GM06990 (cell line): ENCODE measurements around the gene SGCG.

ENCODE experiments used
- DNase-seq: peaks from one replicate; pipeline ENCODE4 v3.0.0-alpha.2; 2011; ENCODE audit not compliant: insufficient read length; ENCODE audit errors: extremely low read depth
- H3K27me3 ChIP-seq: replicated peaks from 2 replicates; pipeline ENCODE4 v1.6.0; 2011; ENCODE audit warnings: low read length; ENCODE audit not compliant: control insufficient read depth, insufficient read depth
- H3K36me3 ChIP-seq: 2 replicates; pipeline ENCODE4 v1.5.1; 2011; ENCODE audit warnings: low read length; ENCODE audit not compliant: control insufficient read depth, insufficient read depth
- H3K4me3 ChIP-seq: replicated peaks from 2 replicates; pipeline ENCODE4 v1.5.1; 2011; ENCODE audit warnings: low read depth, mild to moderate bottlenecking, control low read depth, low read length
- TF ChIP-seq, protein P1 (sequence below): IDR thresholded peaks from 2 replicates; pipeline ENCODE4 v1.5.1; 2011; ENCODE audit warnings: low read length, control low read depth, mild to moderate bottlenecking, inconsistent platforms; ENCODE audit not compliant: insufficient read depth, poor library complexity, severe bottlenecking

The SGCG gene

DNA sequence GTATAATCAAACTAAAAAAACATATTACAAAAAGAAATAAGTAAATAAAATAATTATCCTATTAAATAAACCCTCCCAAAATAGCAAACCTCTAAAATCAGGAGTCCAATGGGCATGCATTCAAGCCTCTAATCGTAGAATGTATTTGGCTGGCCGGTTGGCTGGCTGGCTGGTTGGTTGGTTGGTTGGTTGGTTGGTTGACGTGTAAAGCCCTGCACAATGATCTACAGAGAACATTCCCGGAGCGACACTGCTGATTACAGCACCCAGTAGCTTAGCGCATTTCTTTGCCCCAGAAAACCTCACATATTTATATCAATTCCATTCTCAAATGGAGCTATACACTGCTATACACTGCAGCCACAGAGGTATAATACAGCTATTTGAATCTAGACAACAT is 187.1 kb downstream of the SGCG start:
- no peak for DNase-seq
- Histone ChIP-seq H3K27me3 (no peaks in the 10 kb centered on the region), H3K4me3 (no peak overlapping the region), H3K36me3 (peaks cover 16% of the 10 kb centered on the region)
- TF ChIP-seq, protein P1, sequence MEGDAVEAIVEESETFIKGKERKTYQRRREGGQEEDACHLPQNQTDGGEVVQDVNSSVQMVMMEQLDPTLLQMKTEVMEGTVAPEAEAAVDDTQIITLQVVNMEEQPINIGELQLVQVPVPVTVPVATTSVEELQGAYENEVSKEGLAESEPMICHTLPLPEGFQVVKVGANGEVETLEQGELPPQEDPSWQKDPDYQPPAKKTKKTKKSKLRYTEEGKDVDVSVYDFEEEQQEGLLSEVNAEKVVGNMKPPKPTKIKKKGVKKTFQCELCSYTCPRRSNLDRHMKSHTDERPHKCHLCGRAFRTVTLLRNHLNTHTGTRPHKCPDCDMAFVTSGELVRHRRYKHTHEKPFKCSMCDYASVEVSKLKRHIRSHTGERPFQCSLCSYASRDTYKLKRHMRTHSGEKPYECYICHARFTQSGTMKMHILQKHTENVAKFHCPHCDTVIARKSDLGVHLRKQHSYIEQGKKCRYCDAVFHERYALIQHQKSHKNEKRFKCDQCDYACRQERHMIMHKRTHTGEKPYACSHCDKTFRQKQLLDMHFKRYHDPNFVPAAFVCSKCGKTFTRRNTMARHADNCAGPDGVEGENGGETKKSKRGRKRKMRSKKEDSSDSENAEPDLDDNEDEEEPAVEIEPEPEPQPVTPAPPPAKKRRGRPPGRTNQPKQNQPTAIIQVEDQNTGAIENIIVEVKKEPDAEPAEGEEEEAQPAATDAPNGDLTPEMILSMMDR = no peak

- TF ChIP-seq, protein P1 = no peak
- Histone ChIP-seq H3K4me3 (peak overlapping the region; percentile 28), H3K36me3 (peaks cover 6% of the 10 kb centered on the region), H3K27me3 (no peaks in the 10 kb centered on the region)
- DNase-seq = no peak
These were observed 191.6 kb downstream of the SGCG start for GRCh38 chr13:23372264-23372906.
